GM20000 (cell line): ENCODE data around the gene PTHLH.

ENCODE experiments used
- DNase-seq: peaks from one replicate; pipeline ENCODE4 v3.0.0; 2012; ENCODE audit warnings: low spot score
- TF ChIP-seq, protein P1 (sequence below): IDR thresholded peaks from 2 replicates; pipeline ENCODE4 v1.5.1; 2012; ENCODE audit warnings: mild to moderate bottlenecking, control low read depth; ENCODE audit errors: extremely low read depth, missing control alignments

Gene PTHLH

DNA sequence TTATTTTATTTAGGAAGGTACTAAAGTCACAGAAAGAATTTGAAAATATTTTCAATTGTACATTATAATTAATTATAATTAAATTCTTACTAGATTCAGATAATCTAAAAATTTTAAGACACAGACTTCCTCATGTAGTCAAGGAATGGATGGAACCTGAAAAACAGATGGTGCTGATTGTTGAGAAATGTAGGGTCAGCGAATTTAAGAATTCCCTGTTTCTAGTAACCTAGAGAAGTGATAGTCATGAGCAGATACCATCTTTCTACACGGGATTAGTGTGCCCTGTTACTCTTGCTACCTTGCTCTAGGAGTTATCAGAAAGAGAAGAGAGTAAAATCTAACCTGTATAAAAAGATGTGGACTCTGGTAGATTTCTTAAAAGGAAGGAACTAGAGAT, 37.5 kb upstream of the PTHLH start:
- no peak for DNase-seq

DNA sequence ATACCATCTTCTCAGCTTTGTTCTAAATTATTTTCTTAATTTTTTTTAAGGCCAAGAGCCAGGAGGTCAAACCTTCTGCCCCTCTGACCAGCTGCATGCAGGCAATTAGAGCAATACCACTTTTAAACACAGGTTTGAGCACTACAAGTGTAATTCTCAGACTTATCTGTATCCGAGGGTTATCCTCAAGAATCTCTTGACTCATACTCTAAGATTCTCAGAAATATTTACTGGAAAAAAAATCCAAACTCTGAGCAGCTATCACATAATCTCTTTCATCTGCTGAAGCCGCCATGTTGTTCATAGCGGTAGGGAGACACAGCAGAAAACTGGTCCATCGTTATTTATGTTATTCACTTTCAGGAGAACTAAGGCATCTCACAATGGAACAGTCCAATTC, 27.4 kb upstream of the PTHLH start:
- no peak for DNase-seq
- TF ChIP-seq, protein P1, sequence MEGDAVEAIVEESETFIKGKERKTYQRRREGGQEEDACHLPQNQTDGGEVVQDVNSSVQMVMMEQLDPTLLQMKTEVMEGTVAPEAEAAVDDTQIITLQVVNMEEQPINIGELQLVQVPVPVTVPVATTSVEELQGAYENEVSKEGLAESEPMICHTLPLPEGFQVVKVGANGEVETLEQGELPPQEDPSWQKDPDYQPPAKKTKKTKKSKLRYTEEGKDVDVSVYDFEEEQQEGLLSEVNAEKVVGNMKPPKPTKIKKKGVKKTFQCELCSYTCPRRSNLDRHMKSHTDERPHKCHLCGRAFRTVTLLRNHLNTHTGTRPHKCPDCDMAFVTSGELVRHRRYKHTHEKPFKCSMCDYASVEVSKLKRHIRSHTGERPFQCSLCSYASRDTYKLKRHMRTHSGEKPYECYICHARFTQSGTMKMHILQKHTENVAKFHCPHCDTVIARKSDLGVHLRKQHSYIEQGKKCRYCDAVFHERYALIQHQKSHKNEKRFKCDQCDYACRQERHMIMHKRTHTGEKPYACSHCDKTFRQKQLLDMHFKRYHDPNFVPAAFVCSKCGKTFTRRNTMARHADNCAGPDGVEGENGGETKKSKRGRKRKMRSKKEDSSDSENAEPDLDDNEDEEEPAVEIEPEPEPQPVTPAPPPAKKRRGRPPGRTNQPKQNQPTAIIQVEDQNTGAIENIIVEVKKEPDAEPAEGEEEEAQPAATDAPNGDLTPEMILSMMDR, result no peak

More for the DNA sequence above, 37.5 kb upstream of the PTHLH start:
- TF ChIP-seq, protein P1, result no peak

DNA sequence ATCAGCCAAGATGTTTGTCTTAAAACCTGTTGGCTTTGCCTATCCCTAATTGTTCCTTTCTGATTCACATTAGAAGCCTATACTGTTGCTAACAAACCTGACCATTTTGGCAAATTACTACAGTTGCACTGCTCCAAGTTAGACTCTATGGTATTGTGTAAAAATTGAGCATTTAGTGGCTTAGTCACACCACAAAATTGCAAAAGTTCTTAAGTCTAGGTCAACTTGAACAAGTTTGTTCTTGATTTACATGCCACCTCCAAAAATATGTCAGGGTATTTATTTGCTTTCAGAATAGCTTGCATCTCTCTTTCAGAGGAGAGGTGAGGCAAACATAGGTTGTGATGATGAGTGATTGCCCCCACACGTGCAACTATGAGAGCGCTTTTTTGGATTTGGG, 27.0 kb upstream of the PTHLH start:
- DNase-seq, result no peak
- TF ChIP-seq, protein P1, result no peak

DNA sequence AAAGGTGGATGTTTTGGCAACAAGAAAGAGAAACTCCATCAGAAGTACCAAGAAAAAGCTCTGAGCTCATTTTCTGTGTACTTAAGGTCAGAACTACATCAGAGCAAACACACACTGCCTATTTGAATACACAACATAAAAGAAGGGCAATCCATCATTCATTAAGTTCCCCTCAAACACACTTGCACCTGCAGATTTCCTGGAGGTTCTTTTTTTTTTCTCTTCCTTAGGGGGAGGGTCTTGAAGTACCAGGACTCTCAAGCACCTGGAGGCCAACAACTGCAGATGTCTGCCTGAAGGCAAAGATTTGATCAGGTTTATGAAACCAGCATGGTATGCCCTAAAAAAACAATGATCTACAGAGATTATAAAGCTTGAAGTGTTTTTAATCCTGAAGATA, 26.1 kb upstream of the PTHLH start:
- TF ChIP-seq, protein P1, result no peak
- DNase-seq, result no peak

DNA sequence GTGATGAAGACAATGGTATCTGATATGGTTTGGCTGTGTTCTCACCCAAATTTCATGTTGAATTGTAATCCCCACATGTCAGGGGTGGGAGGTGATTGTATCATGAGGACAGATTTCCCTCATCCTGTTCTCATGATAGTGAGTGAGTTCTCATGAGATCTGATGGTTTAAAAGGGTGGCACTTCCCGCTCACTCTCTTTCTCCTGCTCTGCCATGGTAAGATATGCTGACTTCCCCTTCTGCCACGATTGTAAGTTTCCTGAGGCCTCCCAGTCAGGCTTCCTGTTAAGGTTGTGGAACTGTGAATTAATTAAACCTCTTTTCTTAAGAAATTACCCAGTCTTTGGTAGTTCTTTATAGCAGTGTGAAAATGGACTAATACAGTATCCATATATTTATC, 25.6 kb upstream of the PTHLH start:
- DNase-seq, result no peak
- TF ChIP-seq, protein P1, result no peak

DNA sequence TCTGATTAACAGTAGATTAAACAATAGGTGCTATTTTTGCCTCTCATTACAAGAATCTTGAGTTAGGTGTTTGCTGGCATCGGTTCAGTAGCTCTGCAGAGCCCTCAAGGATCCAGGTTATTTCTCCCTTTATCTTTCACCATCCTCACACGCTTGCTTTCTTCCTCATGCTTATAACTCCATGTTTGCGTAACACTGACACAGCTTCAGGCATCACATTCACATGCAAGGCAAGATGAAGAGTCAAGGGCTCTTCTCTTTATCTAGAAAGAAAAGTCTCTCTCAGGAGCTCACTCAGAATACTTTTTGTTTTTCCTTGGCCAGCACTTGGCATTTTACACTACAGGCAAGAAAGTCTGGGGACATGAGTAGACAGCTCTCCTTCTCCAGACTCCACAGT, 24.2 kb upstream of the PTHLH start:
- DNase-seq, result no peak

DNA sequence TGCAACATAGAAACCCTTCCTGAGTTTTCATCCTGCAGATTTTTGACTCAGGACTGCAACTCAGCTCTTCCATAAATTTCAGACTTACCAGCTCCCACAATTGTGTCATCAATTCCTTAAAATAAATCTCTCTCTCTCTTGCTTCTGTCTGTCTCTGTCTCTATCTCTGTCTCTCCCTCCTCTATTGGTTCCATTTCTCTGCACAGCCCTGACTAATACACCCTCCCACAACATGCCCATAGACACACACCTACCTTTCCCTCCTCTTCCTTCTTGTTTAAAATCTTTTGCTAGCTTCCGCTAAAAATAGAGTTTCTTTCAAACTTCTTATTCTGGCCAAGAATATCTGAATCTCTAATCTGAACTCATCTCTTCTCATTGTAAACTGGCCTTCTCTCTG, 22.9 kb upstream of the PTHLH start:
- no peak for DNase-seq
- TF ChIP-seq, protein P1, result no peak

More for the DNA sequence above, 24.2 kb upstream of the PTHLH start:
- TF ChIP-seq, protein P1, result no peak
